HL-60/S4 treated with retinoic acid at 250 ng/mL for 4 days and 3 days (cell line): Measurements from ENCODE around the gene OPRD1.
"Not testable (repeated sequence)": the region's sequence is repeated elsewhere in the genome, so short reads cannot be mapped to it uniquely, and the experiment has no call there.

Source experiments
- in situ Hi-C: fragments of 300-500 bp; cut with MboI; formaldehyde crosslinking; loops from 2 replicates; pipeline ENCODE4 v1.7.0; 2022; ENCODE audit warnings: low sequenced_read_pairs

The OPRD1 gene

DNA sequence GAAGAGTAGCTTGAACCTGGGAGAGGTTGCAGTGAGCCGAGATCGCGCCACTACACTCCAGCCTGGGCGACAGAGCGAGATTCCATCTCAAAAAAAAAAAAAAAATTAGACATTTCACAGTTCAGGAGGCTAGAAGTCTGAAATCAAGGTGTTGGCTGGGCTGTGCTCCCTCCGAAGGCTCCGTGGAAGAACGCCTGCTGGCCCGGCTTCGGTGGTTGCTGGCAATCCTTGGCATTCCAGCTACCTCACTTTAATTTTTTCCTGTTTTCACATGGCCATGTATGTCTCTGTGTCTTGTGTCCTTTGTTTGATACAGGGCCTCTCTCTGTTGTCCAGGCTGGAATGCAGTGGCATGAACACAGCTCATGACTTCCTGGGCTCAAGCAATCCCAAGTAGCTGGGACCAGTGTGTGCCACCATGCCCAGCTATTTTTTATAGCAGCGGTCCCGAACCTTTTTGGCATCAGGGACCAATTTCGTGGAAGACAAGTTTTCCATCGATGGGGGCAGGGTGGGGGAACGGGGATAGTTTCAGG, 24.5 kb downstream of the OPRD1 start:
- in situ Hi-C loops: no loop called here

DNA sequence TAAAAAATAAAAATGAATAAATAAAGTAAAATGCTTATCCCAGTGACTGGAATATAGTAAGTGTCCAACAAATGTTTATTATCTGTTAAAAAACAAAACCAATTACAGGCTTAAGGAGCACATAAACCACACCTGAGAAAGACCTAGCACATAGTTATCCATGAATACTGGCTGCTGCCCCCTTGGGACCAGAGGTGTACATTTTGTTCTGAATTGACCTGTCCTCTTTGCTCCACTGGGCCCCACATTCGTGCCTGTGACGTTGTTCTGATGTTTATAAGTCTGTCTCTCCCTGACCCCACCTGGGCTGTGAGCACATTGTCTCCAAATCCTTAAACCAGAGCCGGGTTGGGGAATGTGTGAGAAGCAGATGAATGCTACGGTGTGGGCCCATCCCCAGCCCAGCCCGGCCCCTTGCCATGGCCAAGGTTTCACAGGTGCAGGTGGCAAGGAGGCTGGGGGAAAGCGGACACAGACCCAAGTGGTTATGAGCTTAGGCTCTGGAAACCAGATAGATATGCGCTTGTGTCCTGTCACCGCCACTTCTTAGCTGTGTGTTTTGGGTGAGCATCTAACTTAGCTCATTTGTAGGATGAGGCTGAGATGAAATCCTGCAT, 29.1 kb downstream of the OPRD1 start:
- in situ Hi-C loops: no loop called here

DNA sequence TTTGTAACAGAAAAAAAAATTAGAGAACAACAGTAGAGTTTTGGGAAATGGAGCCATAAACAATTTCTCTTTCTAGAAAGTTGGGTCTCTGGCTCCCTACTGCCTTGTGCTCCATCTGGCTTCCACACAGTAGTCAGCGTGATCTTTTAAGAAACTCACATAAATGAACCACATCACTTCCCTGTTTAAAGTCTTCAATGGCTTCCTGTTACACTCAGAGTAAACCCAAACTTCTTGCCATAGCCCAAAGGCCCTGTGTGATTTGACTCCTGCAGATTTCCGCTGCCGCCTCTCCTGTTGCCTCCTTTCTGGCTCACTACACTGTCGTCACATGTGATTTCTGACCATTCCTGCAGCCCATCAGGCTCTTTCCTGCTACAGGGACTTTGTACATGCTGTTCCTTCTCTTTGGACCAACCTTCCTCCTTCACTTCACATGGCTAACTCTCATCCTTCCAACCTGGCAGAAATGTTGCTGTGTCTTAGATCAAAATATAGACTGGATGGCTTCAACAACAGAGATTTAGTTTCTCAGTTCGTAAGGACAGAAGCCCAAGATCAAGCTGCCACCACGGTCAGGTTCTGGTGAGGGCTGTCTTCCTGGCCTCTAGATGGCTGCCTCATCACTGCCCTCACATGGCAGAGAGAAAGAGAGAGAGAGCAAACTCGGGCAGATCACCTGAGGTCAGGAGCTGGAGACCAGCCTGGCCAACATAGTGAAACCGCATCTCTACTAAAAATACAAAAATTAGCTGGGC, 34.0 kb downstream of the OPRD1 start:
- in situ Hi-C loops: no loop called here

DNA sequence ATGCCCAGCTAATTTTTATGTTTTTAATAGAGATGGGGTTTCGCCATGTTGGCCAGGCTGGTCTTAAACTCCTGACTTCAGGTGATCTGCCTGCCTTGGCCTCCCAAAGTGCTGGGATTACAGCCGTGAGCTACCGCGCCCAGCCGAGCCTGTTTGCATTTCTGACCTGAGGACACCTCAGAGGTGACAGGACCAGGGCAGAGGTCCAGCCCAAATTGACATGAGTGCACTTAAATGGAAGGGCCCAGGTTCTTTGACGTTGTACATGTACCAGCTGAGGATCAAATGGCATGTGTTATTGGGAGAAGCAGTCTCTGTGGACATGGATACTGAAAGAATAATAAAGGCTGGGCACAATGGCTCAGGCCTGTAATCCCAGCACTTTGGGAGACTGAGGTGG, 35.2 kb downstream of the OPRD1 start:
- in situ Hi-C loops: not testable (repeated sequence)

GRCh38 chr1:28848416-28848815, 36.4 kb downstream of the OPRD1 start:
- in situ Hi-C loops: no loop called here

DNA sequence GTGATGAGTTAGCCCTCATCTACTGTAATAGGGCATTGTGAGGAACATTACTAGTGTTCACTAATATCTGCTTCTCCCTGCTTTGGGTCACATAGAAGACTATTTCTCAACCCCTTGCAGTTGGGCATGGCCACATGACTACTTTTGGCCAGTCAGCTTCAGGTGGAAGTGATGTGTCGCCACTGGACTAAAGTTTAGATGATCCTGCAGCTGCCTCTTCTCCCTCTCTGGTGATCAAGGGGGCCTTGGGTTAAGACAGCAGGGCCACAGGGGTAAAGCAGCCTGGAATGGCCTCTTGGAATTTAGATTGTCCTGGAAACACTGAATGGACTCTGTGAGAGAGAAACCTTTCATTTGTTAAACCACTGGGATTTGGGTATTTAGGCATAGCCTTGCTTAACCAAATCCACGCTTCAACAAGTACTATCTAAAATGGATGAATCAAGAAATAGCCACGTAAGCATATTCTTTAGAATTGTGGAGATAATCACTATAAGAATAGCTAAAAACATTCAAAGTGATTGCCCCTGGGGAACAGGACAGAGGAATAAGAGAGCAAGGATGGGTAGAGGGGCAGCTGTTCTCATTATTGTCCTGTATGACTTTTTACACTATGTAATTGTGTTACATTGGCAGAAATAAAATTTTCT, 41.2 kb downstream of the OPRD1 start:
- in situ Hi-C loops: no loop called here

GRCh38 chr1:28854406-28854805, 42.4 kb downstream of the OPRD1 start:
- in situ Hi-C loops: not testable (repeated sequence)

- in situ Hi-C loops: no loop called here
Measured at GRCh38 chr1:28855046-28855445, 43.1 kb downstream of the OPRD1 start.

- in situ Hi-C loops: no loop called here
Measured at GRCh38 chr1:28855469-28855951, 43.5 kb downstream of the OPRD1 start.

- in situ Hi-C loops: no loop called here
Measured at GRCh38 chr1:28855969-28856368, 44.0 kb downstream of the OPRD1 start.

DNA sequence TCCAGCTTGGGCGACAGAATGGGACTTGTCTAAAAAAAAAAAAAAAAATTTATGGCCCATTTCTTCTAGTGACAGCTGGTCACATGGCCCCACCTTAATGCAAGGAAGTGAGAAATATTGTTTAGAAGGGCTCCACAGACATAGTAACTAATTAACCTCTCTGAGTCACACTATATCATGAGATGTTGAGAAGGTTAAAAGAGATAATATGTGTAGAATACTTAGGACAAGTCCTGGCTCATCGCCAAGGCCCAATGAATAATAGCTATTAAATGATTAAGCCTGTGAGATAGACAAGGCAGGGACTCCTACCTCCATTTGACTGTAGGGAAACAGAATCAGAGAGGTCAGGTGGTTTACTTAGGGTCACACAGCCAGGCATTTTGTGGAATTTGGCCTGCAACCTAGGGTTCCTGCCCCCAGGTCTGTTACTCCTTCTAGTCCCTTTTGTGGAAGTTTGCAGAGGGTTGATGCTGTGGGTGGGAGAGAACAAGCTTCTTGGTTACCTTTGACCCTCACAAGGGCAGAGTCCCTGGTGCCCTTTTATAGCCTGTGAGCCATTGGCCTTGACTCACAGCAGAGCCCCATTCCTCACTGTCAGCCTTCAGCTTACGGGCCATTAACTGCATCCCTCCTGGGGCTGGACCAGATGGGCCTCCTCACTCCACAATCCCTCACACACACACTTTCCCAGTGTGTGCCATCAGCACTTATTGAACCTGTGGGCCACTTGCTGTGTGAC, 48.5 kb downstream of the OPRD1 start:
- in situ Hi-C loops: loop anchor here (10.0 kb wide), 1 partner anchor 76 kb away; no protein-coding TSS in a partner anchor

GRCh38 chr1:28862571-28863403, 50.8 kb downstream of the OPRD1 start:
- in situ Hi-C loops: loop anchor here (10.0 kb wide), 1 partner anchor 78 kb away; no protein-coding TSS in a partner anchor

GRCh38 chr1:28864695-28865094, 52.7 kb downstream of the OPRD1 start:
- in situ Hi-C loops: loop anchor here (10.0 kb wide), 1 partner anchor 80 kb away; no protein-coding TSS in a partner anchor

GRCh38 chr1:28865997-28866650, 54.2 kb downstream of the OPRD1 start:
- in situ Hi-C loops: loop anchor here (10.0 kb wide), 1 partner anchor 81 kb away; no protein-coding TSS in a partner anchor

DNA sequence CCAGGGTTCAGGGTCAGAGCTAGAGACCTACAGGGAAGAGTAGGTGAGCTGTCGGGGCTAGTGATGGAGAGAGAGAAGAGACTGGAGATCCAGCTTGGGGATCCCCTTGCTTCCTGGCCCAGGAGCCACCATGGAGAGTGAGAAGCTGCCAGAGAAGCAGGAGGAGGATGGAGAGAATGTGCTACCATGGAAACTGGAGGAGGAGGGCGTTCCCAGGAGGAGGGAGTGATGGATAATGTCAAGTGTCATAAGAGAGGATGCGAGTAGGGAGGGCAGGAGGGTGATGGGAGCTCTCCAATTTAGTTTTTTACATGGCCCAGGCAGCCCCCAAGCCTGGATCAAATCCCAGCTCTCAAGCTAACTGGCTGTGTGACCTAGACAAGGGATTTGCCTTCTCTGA, 55.9 kb downstream of the OPRD1 start:
- in situ Hi-C loops: loop anchor here (10.0 kb wide), 1 partner anchor 83 kb away; no protein-coding TSS in a partner anchor

GRCh38 chr1:28869952-28870351, 58.0 kb downstream of the OPRD1 start:
- in situ Hi-C loops: loop anchor here (10.0 kb wide), 1 partner anchor 85 kb away; no protein-coding TSS in a partner anchor

- in situ Hi-C loops: no loop called here
Measured at GRCh38 chr1:28871631-28872401, 59.8 kb downstream of the OPRD1 start.

GRCh38 chr1:28875134-28875533, 63.2 kb downstream of the OPRD1 start:
- in situ Hi-C loops: not testable (repeated sequence)
